Esophagus muscularis mucosa (tissue), 3 donors: ENCODE results near the gene TUSC2.

Experiments
- CTCF ChIP-seq, 3 experiments: fragments of 200-600 bp in 2 of 3; fragments of 450-650 bp in 1 of 3; sonication (generic) in 2 of 3; IDR thresholded peaks; one replicate each; pipeline ENCODE4 v1.5.1; 2017 to 2019; ENCODE audit warnings: antibody characterized with exemption in 3 of 3, mild to moderate bottlenecking in 2 of 3, moderate library complexity in 1 of 3
- POLR2A ChIP-seq: fragments of 450-650 bp; IDR thresholded peaks from one replicate; pipeline ENCODE4 v1.6.1; 2017; ENCODE audit warnings: antibody characterized with exemption, moderate library complexity, mild to moderate bottlenecking, low read depth

GRCh38 chr3:50355829-50356552 is 28.0 kb upstream of the TUSC2 start:
- TF ChIP-seq CTCF (IDR thresholded peaks at IDR 0.05) (no peak), POLR2A (no peak)
